ENCODE results near the gene TIGD2. TPM values are rescaled to one million over a fixed set of nuclear protein-coding genes. Genes with fewer than 3 reads are reported as not detected.

TIGD2 gene
- polyA plus RNA-seq (2013, experiment 1 of 2): 6.6 TPM
- 6.8 TPM for polyA plus RNA-seq (2013, experiment 2 of 2)

DNA sequence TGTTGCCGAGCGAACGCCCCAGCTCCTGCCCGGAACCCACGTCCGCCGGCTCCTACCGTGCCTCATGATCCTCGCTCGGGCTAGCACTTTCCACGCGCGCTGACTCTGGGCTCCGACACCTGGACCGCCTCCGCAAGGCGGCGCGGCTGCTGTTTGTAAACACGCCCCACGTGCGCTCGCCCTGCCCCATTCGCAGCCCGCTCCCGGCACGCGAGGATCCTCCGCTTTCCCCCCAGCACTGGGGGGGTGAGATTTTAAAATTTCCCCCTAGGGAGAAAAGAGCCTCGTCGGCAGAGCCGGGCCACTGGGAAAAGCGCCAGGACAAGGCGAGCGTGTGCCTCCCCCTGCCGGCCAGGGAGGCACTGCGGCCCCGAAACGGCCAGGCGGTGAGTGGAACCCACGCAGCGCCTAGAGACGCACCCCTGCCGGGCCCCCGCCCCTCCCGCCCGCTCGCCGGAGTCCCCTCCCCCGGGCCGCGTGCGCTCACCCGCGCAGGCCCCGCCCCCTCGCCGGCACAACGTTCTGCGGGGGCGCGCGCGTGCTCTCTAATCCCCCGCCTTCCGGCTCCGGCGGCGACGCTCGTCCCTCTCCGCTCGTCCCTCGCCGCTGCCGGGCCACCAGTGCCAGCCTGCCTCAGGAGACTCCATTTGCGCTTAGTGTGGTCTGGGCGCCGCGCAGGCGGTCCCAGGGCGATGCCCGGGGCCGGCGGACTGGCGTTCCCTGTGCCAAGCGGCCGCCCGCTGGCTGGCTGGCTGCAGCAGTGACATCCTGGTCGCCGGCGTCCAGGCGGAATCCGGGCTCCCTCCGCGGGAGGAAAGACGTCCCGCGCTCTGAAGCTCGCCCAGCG lies at the start of gene TIGD2:
TSS of gene TIGD2 (plus strand) at position 548 of the 847 bp plus-strand sequence. CDS start 1,442 bp downstream, outside the sequence.
- WGBS (ENCODE audit: extremely low coverage, insufficient coverage, low lambda C conversion rate): no CpG with 5 or more reads among the region's 101 CpGs
- Histone ChIP-seq H3K56ac (ENCODE audit: low read length) (peak within 1 kb of the TSS; percentile 86), H4K5ac (ENCODE audit: low read length) (no peak within 1 kb of the TSS), H3K4ac (ENCODE audit: low read depth, low read length) (no peak within 1 kb of the TSS), H3K36me3 (ENCODE audit: control insufficient read depth, insufficient read depth, low read length) (no peaks in the 10 kb centered on the region), H2AK5ac (ENCODE audit: low read length) (no peak within 1 kb of the TSS), H3K9ac (ENCODE audit: low read length) (peak within 1 kb of the TSS; percentile 75), H3K23ac (ENCODE audit: low read length) (no peak within 1 kb of the TSS), H3K18ac (ENCODE audit: low read length) (peak within 1 kb of the TSS; percentile 91), H3K4me3 (ENCODE audit: low read length) (peak within 1 kb of the TSS; percentile 40), H3K79me2 (ENCODE audit: control insufficient read depth, insufficient read depth, low read length) (no peaks in the 10 kb centered on the region), H3K27me3 (ENCODE audit: insufficient read depth, low read length, poor library complexity) (peaks cover 1% of the 10 kb centered on the region), H4K8ac (ENCODE audit: low read depth, low read length) (peak within 1 kb of the TSS; percentile 95), H2BK5ac (ENCODE audit: low read length) (no peak within 1 kb of the TSS), H3K4me2 (ENCODE audit: low read length) (peak within 1 kb of the TSS; percentile 86), H3K27ac (ENCODE audit: low read depth, low read length) (no peak within 1 kb of the TSS), H3K79me1 (ENCODE audit: low read length) (no peaks in the 10 kb centered on the region), H2BK120ac (ENCODE audit: low read depth, low read length) (no peak within 1 kb of the TSS), H2BK15ac (replicated peaks; ENCODE audit: low read depth) (no peak within 1 kb of the TSS), H3K4me1 (ENCODE audit: control insufficient read depth, low read depth, low read length) (peaks cover 8% of the 10 kb centered on the region)
- peak; percentile 92 for DNase-seq

DNA sequence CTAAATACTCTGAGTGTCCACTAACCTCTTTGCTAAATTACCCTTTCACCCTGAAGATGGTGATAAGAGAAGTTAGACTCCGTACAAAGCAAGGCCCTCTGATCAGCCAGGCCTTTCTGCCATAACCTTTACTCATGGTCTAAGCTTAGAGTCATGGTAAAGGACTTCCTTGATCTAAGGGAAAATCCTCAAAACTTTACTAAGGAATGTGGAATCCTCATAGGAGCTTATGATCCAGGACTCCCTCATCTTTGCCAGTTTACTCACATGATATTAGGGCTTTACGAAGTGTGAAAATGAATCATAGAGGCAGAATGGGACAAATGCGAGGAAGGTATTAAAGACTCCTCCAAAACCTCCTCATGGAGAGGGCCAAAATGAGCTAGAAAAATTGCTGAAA lies 46.5 kb upstream of the TIGD2 start:
- no peak overlapping the region for H3K56ac ChIP-seq (ENCODE audit: low read length)
- WGBS (ENCODE audit: extremely low coverage, insufficient coverage, low lambda C conversion rate): no CpG with 5 or more reads among the region's 3 CpGs
- H3K79me1 ChIP-seq (ENCODE audit: low read length): no peaks in the 10 kb centered on the region
- H3K79me2 ChIP-seq (ENCODE audit: control insufficient read depth, insufficient read depth, low read length): no peaks in the 10 kb centered on the region
- H4K5ac ChIP-seq (ENCODE audit: low read length): no peak overlapping the region
- H3K9ac ChIP-seq (ENCODE audit: low read length): no peak overlapping the region
- H3K4me3 ChIP-seq (ENCODE audit: low read length): no peak overlapping the region
- H3K4me2 ChIP-seq (ENCODE audit: low read length): no peak overlapping the region
- H2AK5ac ChIP-seq (ENCODE audit: low read length): no peak overlapping the region
- H2BK120ac ChIP-seq (ENCODE audit: low read depth, low read length): no peak overlapping the region
- H3K27ac ChIP-seq (ENCODE audit: low read depth, low read length): no peak overlapping the region
- H2BK5ac ChIP-seq (ENCODE audit: low read length): no peak overlapping the region
- H3K18ac ChIP-seq (ENCODE audit: low read length): no peak overlapping the region
- DNase-seq: no peak
- H3K36me3 ChIP-seq (ENCODE audit: control insufficient read depth, insufficient read depth, low read length): no peaks in the 10 kb centered on the region
- H4K8ac ChIP-seq (ENCODE audit: low read depth, low read length): no peak overlapping the region
- no peaks in the 10 kb centered on the region for H3K4me1 ChIP-seq (ENCODE audit: control insufficient read depth, low read depth, low read length)
- H3K27me3 ChIP-seq (ENCODE audit: insufficient read depth, low read length, poor library complexity): no peaks in the 10 kb centered on the region
- no peak overlapping the region for H2BK15ac ChIP-seq (replicated peaks; ENCODE audit: low read depth)
- H3K4ac ChIP-seq (ENCODE audit: low read depth, low read length): no peak overlapping the region
- no peak overlapping the region for H3K23ac ChIP-seq (ENCODE audit: low read length)

DNA sequence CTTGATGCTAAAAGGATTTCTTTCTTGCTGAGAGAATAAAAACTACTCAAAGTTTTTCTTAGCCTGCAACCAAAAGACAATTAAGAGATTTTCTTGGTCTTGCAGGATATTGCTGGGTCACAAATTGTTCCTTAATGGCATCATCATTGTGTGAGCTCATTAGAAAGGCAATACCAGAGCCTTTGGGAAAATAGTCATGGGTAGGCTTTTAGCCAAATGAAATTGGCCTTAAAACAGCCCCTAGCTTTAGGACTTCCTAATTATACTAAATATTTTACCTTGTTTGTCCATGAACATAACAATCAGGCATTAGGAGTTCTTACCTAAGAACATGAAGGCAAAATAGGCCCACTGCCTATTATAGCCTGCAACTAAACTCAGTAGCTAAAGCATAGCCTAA lies 43.9 kb upstream of the TIGD2 start:
- H3K9ac ChIP-seq (ENCODE audit: low read length): no peak overlapping the region
- DNase-seq: peak; percentile 66

DNA sequence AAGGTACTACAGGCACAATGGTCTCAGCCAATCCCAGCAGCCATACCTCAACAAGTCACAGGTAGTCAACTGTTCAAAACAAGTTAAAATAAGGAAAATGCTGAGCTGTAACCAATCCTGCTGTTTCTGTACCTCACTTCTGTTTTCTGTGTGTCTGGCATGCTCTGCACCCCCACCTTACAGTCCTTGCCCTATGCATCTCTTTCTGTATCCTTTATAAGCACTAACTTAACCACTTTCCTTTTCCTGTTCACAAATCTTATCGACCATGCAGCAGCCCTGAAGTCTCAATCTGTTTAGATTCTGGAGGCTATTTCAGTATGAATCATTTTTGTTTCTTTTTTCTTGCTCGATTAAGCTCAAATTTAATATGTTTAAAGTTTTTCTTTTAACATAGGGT lies 41.9 kb upstream of the TIGD2 start:
- no peaks in the 10 kb centered on the region for H3K36me3 ChIP-seq (ENCODE audit: control insufficient read depth, insufficient read depth, low read length)
- WGBS (ENCODE audit: extremely low coverage, insufficient coverage, low lambda C conversion rate): no CpG with 5 or more reads among the region's 2 CpGs
- H2BK5ac ChIP-seq (ENCODE audit: low read length): no peak overlapping the region
- no peaks in the 10 kb centered on the region for H3K79me1 ChIP-seq (ENCODE audit: low read length)
- H3K4me3 ChIP-seq (ENCODE audit: low read length): no peak overlapping the region
- no peak overlapping the region for H3K4ac ChIP-seq (ENCODE audit: low read depth, low read length)
- H3K4me1 ChIP-seq (ENCODE audit: control insufficient read depth, low read depth, low read length): no peaks in the 10 kb centered on the region
- no peak overlapping the region for H3K27ac ChIP-seq (ENCODE audit: low read depth, low read length)
- H3K23ac ChIP-seq (ENCODE audit: low read length): no peak overlapping the region
- H3K9ac ChIP-seq (ENCODE audit: low read length): no peak overlapping the region
- H2BK120ac ChIP-seq (ENCODE audit: low read depth, low read length): no peak overlapping the region
- no peak overlapping the region for H3K4me2 ChIP-seq (ENCODE audit: low read length)
- DNase-seq: no peak
- H3K56ac ChIP-seq (ENCODE audit: low read length): no peak overlapping the region
- no peak overlapping the region for H4K5ac ChIP-seq (ENCODE audit: low read length)
- H2BK15ac ChIP-seq (replicated peaks; ENCODE audit: low read depth): no peak overlapping the region
- no peak overlapping the region for H4K8ac ChIP-seq (ENCODE audit: low read depth, low read length)
- H3K79me2 ChIP-seq (ENCODE audit: control insufficient read depth, insufficient read depth, low read length): no peaks in the 10 kb centered on the region
- no peak overlapping the region for H3K18ac ChIP-seq (ENCODE audit: low read length)
- no peak overlapping the region for H2AK5ac ChIP-seq (ENCODE audit: low read length)
- H3K27me3 ChIP-seq (ENCODE audit: insufficient read depth, low read length, poor library complexity): no peaks in the 10 kb centered on the region

More for the DNA sequence above, 43.9 kb upstream of the TIGD2 start:
- Histone ChIP-seq H3K4me3 (ENCODE audit: low read length) (no peak overlapping the region), H3K27me3 (ENCODE audit: insufficient read depth, low read length, poor library complexity) (no peaks in the 10 kb centered on the region), H3K4ac (ENCODE audit: low read depth, low read length) (no peak overlapping the region), H2BK120ac (ENCODE audit: low read depth, low read length) (no peak overlapping the region), H2BK15ac (replicated peaks; ENCODE audit: low read depth) (no peak overlapping the region), H2AK5ac (ENCODE audit: low read length) (no peak overlapping the region), H3K23ac (ENCODE audit: low read length) (no peak overlapping the region), H4K8ac (ENCODE audit: low read depth, low read length) (no peak overlapping the region), H2BK5ac (ENCODE audit: low read length) (no peak overlapping the region), H3K27ac (ENCODE audit: low read depth, low read length) (no peak overlapping the region), H3K4me2 (ENCODE audit: low read length) (no peak overlapping the region), H3K36me3 (ENCODE audit: control insufficient read depth, insufficient read depth, low read length) (no peaks in the 10 kb centered on the region), H3K18ac (ENCODE audit: low read length) (no peak overlapping the region), H4K5ac (ENCODE audit: low read length) (no peak overlapping the region), H3K56ac (ENCODE audit: low read length) (no peak overlapping the region), H3K4me1 (ENCODE audit: control insufficient read depth, low read depth, low read length) (no peaks in the 10 kb centered on the region), H3K79me2 (ENCODE audit: control insufficient read depth, insufficient read depth, low read length) (no peaks in the 10 kb centered on the region), H3K79me1 (ENCODE audit: low read length) (no peaks in the 10 kb centered on the region)

DNA sequence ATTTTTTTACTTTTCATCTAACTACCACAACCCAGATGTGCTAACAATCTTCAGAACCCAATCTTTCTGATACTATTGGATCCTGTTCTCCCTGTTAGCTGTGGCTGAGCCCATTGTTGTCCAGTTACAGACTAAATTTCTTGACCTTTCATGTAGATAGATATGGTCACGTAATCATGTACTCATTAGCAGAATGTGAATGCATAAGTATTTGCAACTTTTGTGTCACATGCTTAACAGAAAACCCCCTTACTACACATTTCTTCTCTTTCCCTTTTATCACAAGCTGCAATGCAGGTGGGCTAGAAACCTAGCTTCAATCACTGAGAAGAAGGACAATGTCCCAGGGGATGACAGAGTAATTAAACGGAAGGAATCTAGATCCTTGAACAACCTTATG lies 41.3 kb upstream of the TIGD2 start:
- no CpG with 5 or more reads among the region's 2 CpGs for WGBS (ENCODE audit: extremely low coverage, insufficient coverage, low lambda C conversion rate)
- H3K79me2 ChIP-seq (ENCODE audit: control insufficient read depth, insufficient read depth, low read length): no peaks in the 10 kb centered on the region
- H3K36me3 ChIP-seq (ENCODE audit: control insufficient read depth, insufficient read depth, low read length): no peaks in the 10 kb centered on the region
- H3K4ac ChIP-seq (ENCODE audit: low read depth, low read length): no peak overlapping the region
- no peak overlapping the region for H3K4me3 ChIP-seq (ENCODE audit: low read length)
- no peak for DNase-seq
- no peak overlapping the region for H3K9ac ChIP-seq (ENCODE audit: low read length)
- no peak overlapping the region for H3K56ac ChIP-seq (ENCODE audit: low read length)
- no peak overlapping the region for H3K4me2 ChIP-seq (ENCODE audit: low read length)
- H2BK5ac ChIP-seq (ENCODE audit: low read length): no peak overlapping the region
- H2BK120ac ChIP-seq (ENCODE audit: low read depth, low read length): no peak overlapping the region
- H2BK15ac ChIP-seq (replicated peaks; ENCODE audit: low read depth): no peak overlapping the region
- no peaks in the 10 kb centered on the region for H3K4me1 ChIP-seq (ENCODE audit: control insufficient read depth, low read depth, low read length)
- H3K79me1 ChIP-seq (ENCODE audit: low read length): no peaks in the 10 kb centered on the region
- H2AK5ac ChIP-seq (ENCODE audit: low read length): no peak overlapping the region
- H3K18ac ChIP-seq (ENCODE audit: low read length): no peak overlapping the region
- no peaks in the 10 kb centered on the region for H3K27me3 ChIP-seq (ENCODE audit: insufficient read depth, low read length, poor library complexity)
- no peak overlapping the region for H4K5ac ChIP-seq (ENCODE audit: low read length)
- no peak overlapping the region for H3K23ac ChIP-seq (ENCODE audit: low read length)
- no peak overlapping the region for H3K27ac ChIP-seq (ENCODE audit: low read depth, low read length)
- H4K8ac ChIP-seq (ENCODE audit: low read depth, low read length): no peak overlapping the region

DNA sequence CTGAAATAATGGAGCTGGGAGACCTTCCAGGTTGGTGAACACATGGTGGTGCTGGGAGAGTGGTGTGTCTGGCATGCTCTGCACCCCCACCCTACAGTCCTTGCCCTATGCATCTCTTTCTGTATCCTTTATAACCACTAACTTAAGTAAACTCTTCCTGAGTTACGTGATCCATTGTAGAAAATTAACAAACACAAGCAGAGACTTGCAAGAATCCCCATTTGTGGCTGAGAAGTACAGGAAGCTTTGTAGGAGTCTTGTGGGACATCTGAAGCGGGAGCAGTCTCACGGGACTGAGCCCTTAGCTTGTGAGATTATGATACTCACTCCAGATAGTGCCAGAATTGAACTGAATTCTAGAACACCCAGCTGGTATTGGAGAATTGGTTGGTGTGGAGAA lies 40.0 kb upstream of the TIGD2 start:
- Histone ChIP-seq H3K23ac (ENCODE audit: low read length) (no peak overlapping the region), H2BK15ac (replicated peaks; ENCODE audit: low read depth) (no peak overlapping the region), H3K4me2 (ENCODE audit: low read length) (no peak overlapping the region), H3K18ac (ENCODE audit: low read length) (no peak overlapping the region), H3K9ac (ENCODE audit: low read length) (no peak overlapping the region), H4K5ac (ENCODE audit: low read length) (no peak overlapping the region), H2BK5ac (ENCODE audit: low read length) (no peak overlapping the region), H3K4me3 (ENCODE audit: low read length) (no peak overlapping the region), H4K8ac (ENCODE audit: low read depth, low read length) (no peak overlapping the region), H2BK120ac (ENCODE audit: low read depth, low read length) (no peak overlapping the region), H3K79me2 (ENCODE audit: control insufficient read depth, insufficient read depth, low read length) (no peaks in the 10 kb centered on the region), H3K79me1 (ENCODE audit: low read length) (no peaks in the 10 kb centered on the region), H3K56ac (ENCODE audit: low read length) (no peak overlapping the region), H3K36me3 (ENCODE audit: control insufficient read depth, insufficient read depth, low read length) (no peaks in the 10 kb centered on the region), H3K27ac (ENCODE audit: low read depth, low read length) (no peak overlapping the region), H3K4me1 (ENCODE audit: control insufficient read depth, low read depth, low read length) (no peaks in the 10 kb centered on the region), H3K27me3 (ENCODE audit: insufficient read depth, low read length, poor library complexity) (no peaks in the 10 kb centered on the region), H3K4ac (ENCODE audit: low read depth, low read length) (no peak overlapping the region), H2AK5ac (ENCODE audit: low read length) (no peak overlapping the region)
- DNase-seq: no peak
- WGBS (ENCODE audit: extremely low coverage, insufficient coverage, low lambda C conversion rate): no CpG with 5 or more reads among the region's 3 CpGs
